ENCODE data around the gene RCC1.

Gene RCC1, protein sequence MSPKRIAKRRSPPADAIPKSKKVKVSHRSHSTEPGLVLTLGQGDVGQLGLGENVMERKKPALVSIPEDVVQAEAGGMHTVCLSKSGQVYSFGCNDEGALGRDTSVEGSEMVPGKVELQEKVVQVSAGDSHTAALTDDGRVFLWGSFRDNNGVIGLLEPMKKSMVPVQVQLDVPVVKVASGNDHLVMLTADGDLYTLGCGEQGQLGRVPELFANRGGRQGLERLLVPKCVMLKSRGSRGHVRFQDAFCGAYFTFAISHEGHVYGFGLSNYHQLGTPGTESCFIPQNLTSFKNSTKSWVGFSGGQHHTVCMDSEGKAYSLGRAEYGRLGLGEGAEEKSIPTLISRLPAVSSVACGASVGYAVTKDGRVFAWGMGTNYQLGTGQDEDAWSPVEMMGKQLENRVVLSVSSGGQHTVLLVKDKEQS

GRCh38 chr1:28505406-28506187 is at the start of gene RCC1:
Gene RCC1 (plus strand): TSS chr1:28506043. CDS start chr1:28529867, 23,824 bp downstream.
- no peak for TF ChIP-seq GATA2 (IDR thresholded peaks at IDR 0.05; ENCODE audit: low read depth, low read length)
- no peak for TF ChIP-seq GATA3 (IDR thresholded peaks at IDR 0.05; ENCODE audit: low read depth, low read length)

DNA sequence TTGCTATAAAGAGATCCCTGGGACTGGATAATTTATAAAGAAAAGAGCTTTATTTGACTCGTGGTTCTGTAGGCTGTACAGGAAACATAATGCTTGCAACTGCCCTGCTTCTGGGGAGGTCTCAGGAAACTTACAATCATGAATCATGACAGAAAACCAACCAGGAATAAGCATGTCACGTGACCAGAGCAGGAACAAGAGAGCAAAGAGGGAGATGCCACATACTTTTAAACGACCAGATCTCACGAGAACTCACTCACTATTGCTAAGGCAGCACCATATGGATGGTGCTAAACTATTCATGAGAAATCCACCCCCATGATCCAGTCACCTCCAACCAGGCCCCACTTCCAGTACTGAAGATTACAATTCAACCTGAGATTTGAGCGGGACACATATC is 49.8 kb upstream of the RCC1 start:
- TF ChIP-seq GATA3 (IDR thresholded peaks at IDR 0.05; ENCODE audit: low read depth, low read length) (no peak), GATA2 (IDR thresholded peaks at IDR 0.05; ENCODE audit: low read depth, low read length) (no peak)

GRCh38 chr1:28457678-28458077 is 48.2 kb upstream of the RCC1 start:
- TF ChIP-seq GATA2 (IDR thresholded peaks at IDR 0.05; ENCODE audit: low read depth, low read length), result no peak
- TF ChIP-seq GATA3 (IDR thresholded peaks at IDR 0.05; ENCODE audit: low read depth, low read length), result no peak

- TF ChIP-seq GATA2 (IDR thresholded peaks at IDR 0.05; ENCODE audit: low read depth, low read length), result no peak
- TF ChIP-seq GATA3 (IDR thresholded peaks at IDR 0.05; ENCODE audit: low read depth, low read length), result no peak
Observed at GRCh38 chr1:28458237-28459228, 47.3 kb upstream of the RCC1 start.

GRCh38 chr1:28466226-28466778 is 39.5 kb upstream of the RCC1 start:
- no peak for TF ChIP-seq GATA3 (IDR thresholded peaks at IDR 0.05; ENCODE audit: low read depth, low read length)
- no peak for TF ChIP-seq GATA2 (IDR thresholded peaks at IDR 0.05; ENCODE audit: low read depth, low read length)

DNA sequence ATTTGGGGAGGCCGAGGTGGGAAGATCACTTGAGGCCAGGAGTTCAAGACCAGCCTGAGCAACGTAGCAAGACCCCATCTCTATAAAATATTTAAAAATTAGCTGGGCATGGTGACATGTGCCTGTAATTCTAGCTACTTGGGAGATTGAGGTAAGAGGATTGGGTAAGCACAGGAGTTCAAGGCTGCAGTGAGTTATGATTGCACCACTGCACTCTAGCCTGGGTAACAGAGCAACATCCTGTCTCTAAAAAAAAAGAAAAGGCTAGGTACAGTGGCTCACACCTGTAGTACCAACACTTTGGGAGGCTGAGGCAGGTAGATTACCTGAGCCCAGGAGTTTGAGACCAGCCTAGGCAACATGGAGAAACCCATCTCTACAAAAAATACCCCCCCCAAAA is 35.7 kb upstream of the RCC1 start:
- TF ChIP-seq GATA2 (IDR thresholded peaks at IDR 0.05; ENCODE audit: low read depth, low read length) (no peak), GATA3 (IDR thresholded peaks at IDR 0.05; ENCODE audit: low read depth, low read length) (no peak)

DNA sequence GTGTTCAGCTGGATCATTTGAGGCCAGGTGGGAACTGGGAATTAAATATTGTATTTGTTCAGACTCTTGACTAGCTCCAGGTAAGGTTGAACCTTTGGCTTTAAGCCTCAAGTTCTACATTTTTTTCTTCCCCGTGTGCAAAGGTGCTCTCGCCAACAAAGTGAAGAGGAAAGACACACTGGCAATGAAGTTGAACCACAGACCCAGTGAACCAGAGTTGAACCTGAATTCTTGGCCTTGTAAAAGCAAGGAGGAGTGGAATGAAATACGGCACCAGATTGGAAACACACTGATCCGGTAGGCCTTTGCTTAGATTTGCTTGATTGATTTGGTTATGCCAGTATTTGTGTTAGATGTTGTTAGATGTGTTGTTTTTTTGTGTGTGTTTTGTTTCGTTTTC is 25.5 kb upstream of the RCC1 start:
- TF ChIP-seq GATA2 (IDR thresholded peaks at IDR 0.05; ENCODE audit: low read depth, low read length) (no peak), GATA3 (IDR thresholded peaks at IDR 0.05; ENCODE audit: low read depth, low read length) (no peak)

- TF ChIP-seq GATA3 (IDR thresholded peaks at IDR 0.05; ENCODE audit: low read depth, low read length) (no peak), GATA2 (IDR thresholded peaks at IDR 0.05; ENCODE audit: low read depth, low read length) (no peak)
Observed at GRCh38 chr1:28482138-28482537, 23.7 kb upstream of the RCC1 start.

GRCh38 chr1:28482702-28483101 is 23.1 kb upstream of the RCC1 start:
- TF ChIP-seq GATA2 (IDR thresholded peaks at IDR 0.05; ENCODE audit: low read depth, low read length) (no peak), GATA3 (IDR thresholded peaks at IDR 0.05; ENCODE audit: low read depth, low read length) (no peak)

GRCh38 chr1:28494737-28495136 is 11.1 kb upstream of the RCC1 start:
- no peak for TF ChIP-seq GATA2 (IDR thresholded peaks at IDR 0.05; ENCODE audit: low read depth, low read length)
- TF ChIP-seq GATA3 (IDR thresholded peaks at IDR 0.05; ENCODE audit: low read depth, low read length), result no peak

DNA sequence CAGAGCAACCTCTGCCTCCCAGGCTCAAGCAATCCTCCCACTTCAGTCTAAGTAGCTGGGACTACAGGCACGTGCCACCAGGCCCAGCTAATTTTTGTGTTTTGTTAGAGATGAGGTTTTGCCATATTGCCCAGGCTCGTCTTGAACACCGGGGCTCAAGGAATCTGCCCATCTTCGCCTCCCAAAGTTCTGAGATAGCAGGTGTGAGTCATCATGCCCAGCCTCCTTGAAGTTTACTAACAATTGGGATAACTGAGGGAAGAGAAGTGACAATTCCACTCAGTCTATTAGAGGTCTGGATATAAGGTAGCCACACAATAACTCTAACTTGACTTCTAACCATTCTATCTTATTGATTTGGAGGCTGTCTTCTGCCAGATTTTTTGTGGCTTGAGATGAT is 6.3 kb upstream of the RCC1 start:
- no peak for TF ChIP-seq GATA2 (IDR thresholded peaks at IDR 0.05; ENCODE audit: low read depth, low read length)
- no peak for TF ChIP-seq GATA3 (IDR thresholded peaks at IDR 0.05; ENCODE audit: low read depth, low read length)

DNA sequence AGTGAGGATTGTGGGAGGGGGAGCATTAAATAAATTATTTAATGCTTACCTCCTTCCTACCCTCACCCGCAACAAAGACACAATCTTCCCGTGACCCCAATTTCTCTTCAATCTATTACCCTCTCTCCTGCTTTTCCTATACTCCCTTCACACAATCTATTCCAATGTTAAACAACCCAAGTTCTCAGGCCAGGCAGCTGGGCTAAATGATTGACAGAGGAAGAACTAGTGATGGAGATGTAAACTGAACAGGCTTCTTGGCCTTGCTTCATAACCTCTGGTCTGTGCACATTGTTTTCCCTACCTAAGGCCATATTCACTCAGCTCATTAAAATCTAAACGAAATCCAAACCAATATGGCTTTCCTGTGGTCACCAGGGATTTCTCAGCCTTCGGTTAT is 3.9 kb upstream of the RCC1 start:
- TF ChIP-seq GATA3 (IDR thresholded peaks at IDR 0.05; ENCODE audit: low read depth, low read length), result no peak
- no peak for TF ChIP-seq GATA2 (IDR thresholded peaks at IDR 0.05; ENCODE audit: low read depth, low read length)

- no peak for TF ChIP-seq GATA3 (IDR thresholded peaks at IDR 0.05; ENCODE audit: low read depth, low read length)
- TF ChIP-seq GATA2 (IDR thresholded peaks at IDR 0.05; ENCODE audit: low read depth, low read length), result no peak
Observed at GRCh38 chr1:28503117-28503516, 2.7 kb upstream of the RCC1 start.
